Prostate gland (tissue), 2 donors: Measurements from ENCODE around the gene RSPH9. TPM values are rescaled to one million over a fixed set of nuclear protein-coding genes. Genes with fewer than 3 reads are reported as not detected.

Experiments
- DNase-seq: peaks from one replicate; pipeline ENCODE4 v3.0.0-alpha.2; 2019; ENCODE audit warnings: low spot score
- H3K27ac ChIP-seq, 2 donors: fragments of 200-600 bp; sonication (generic); 2 replicates each; pipeline ENCODE4 v1.5.1; 2017 to 2019
- H3K27me3 ChIP-seq: fragments of 200-600 bp; sonication (generic); replicated peaks from 2 replicates; pipeline ENCODE4 v1.5.1; 2019; ENCODE audit not compliant: insufficient read depth
- H3K36me3 ChIP-seq, 2 donors: fragments of 200-600 bp; sonication (generic); 1 replicate in 1 of 2; 2 replicates in 1 of 2; pipeline versions ENCODE4 v1.5.1 to v1.8.1; 2017 to 2019
- H3K4me1 ChIP-seq: fragments of 200-600 bp; sonication (generic); replicated peaks from 2 replicates; pipeline ENCODE4 v1.5.1; 2019
- H3K4me3 ChIP-seq, 2 donors: fragments of 200-600 bp; sonication (generic); 2 replicates each; pipeline ENCODE4 v1.5.1; 2017 to 2019
- H3K9me3 ChIP-seq: fragments of 200-600 bp; sonication (generic); 2 replicates; pipeline ENCODE4 v1.5.1; 2017
- POLR2A ChIP-seq: fragments of 450-650 bp; IDR thresholded peaks from one replicate; pipeline ENCODE4 v1.6.1; 2016; ENCODE audit warnings: antibody characterized with exemption, mild to moderate bottlenecking
- POLR2AphosphoS5 ChIP-seq: sonication (generic); formaldehyde crosslinking; IDR thresholded peaks from one replicate; pipeline ENCODE4 v1.6.1; 2017; ENCODE audit warnings: antibody characterized with exemption
- WGBS: methylation state at CpG from one replicate; pipeline ENCODE4 v1.1.5; 2018; 5-methylcytosine and 5-hydroxymethylcytosine counted together
- intact Hi-C: fragments of 100-400 bp; cut with DNase I; formaldehyde crosslinking; loops from one replicate; pipeline ENCODE4 v1.14.2; 2022
- total RNA-seq, 2 donors: library from RNA; depleted of rRNA; stranded (reverse); fragments of >200 nt; gene quantifications; one replicate each; pipeline ENCODE4 v1.1.0, GENCODE V29; 2016
- TF ChIP-seq, protein P1 (sequence below), 4 experiments: fragments of 200-600 bp in 2 of 4; fragments of 450-650 bp in 2 of 4; sonication (generic) in 2 of 4; IDR thresholded peaks; 1 replicate in 3 of 4; 2 replicates in 1 of 4; pipeline ENCODE4 v1.5.1; 2016 to 2019; ENCODE audit warnings: antibody characterized with exemption in 4 of 4, mild to moderate bottlenecking in 2 of 4, moderate library complexity in 2 of 4

Gene RSPH9
- total RNA-seq, 2 donors from 2014 or later: 0.23 to 1.9 TPM

DNA sequence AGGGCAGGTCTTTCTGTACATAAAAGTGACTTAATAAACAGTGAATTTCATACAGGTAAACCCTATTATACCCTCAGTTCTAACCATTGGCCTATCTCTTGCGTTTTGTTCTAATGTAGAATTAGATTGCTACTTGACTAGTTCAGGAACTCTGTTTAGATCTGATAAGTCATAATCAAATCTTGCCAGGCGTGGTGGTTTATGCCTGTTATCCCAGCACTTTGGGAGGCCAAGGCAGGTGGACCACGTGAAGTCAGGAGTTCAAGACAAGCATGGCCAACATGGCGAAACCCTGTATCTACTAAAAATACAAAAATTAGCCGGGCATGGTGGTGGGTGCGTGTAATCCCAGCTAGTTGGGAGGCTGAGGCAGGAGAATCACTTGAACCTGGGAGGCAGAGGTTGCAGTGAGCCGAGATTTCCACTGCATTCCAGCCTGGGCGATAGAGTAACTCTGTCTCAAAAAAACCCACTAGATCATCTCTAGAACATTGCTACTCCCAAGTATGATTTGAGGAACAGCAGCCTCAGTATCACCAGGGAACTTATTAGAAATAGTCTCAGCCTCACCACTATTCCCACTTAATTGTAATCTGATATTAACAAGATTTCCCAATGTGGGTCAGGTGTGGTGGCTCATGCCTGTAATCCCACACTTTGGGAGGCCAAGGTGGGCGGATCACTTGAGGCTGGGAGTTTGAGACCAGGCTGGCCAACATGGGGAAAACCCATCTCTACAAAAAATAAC, 27.9 kb upstream of the RSPH9 start:
- no peak for DNase-seq
- peaks cover 0 to 17% of the 10 kb centered on the region in 2 donors for H3K36me3 ChIP-seq
- H3K27ac ChIP-seq: no peak overlapping the region
- no peaks in the 10 kb centered on the region for H3K9me3 ChIP-seq
- intact Hi-C loops: no loop called here
- 89% methylated on average over 9 of the region's 9 CpGs for WGBS
- TF ChIP-seq POLR2A: no peak
- TF ChIP-seq POLR2AphosphoS5: no peak
- TF ChIP-seq, protein P1, sequence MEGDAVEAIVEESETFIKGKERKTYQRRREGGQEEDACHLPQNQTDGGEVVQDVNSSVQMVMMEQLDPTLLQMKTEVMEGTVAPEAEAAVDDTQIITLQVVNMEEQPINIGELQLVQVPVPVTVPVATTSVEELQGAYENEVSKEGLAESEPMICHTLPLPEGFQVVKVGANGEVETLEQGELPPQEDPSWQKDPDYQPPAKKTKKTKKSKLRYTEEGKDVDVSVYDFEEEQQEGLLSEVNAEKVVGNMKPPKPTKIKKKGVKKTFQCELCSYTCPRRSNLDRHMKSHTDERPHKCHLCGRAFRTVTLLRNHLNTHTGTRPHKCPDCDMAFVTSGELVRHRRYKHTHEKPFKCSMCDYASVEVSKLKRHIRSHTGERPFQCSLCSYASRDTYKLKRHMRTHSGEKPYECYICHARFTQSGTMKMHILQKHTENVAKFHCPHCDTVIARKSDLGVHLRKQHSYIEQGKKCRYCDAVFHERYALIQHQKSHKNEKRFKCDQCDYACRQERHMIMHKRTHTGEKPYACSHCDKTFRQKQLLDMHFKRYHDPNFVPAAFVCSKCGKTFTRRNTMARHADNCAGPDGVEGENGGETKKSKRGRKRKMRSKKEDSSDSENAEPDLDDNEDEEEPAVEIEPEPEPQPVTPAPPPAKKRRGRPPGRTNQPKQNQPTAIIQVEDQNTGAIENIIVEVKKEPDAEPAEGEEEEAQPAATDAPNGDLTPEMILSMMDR (IDR thresholded peaks at IDR 0.05): no peak
- H3K4me1 ChIP-seq: no peaks in the 10 kb centered on the region
- H3K4me3 ChIP-seq: no peak overlapping the region
- H3K27me3 ChIP-seq: no peaks in the 10 kb centered on the region

DNA sequence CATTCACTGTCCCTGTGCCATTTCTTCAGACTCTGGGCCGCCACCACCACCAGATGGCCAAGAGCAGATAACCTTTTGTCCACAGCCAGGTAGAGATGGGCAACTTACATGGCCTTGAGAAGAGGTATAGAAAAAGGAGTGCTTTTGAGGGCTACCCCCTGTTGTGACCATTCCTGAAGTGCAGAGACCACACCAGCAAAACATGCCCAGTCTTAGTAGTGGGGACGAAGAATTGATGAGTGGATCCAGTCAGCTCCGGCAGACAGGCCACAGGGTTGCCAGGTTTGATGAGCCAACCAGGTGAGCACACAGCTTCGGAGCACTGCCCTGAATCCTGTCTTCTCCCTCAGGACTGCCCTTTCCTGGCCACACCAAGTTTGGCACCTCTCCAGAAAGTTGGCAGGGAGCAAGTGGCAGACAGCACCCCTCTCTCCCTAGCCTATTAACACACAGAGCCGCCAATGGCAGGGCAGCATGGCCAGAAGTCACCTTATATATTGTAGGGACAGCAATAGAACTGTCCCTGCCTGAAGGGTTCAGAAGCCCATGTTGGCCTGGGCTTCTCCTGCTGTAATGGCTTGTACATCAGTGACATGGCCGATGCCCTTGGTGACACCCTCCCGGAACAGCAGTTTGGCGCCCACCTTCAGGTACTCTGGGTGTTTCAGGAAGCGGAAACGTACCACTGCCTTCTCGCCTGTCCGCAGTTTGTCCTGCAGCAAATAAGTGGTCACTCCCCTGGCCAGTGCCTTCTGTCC, 23.6 kb upstream of the RSPH9 start:
- TF ChIP-seq POLR2A: no peak
- TF ChIP-seq POLR2AphosphoS5: no peak
- TF ChIP-seq, protein P1 (IDR thresholded peaks at IDR 0.05): no peak
- Histone ChIP-seq H3K36me3 (peaks cover 7 to 12% of the 10 kb centered on the region in 2 donors), H3K9me3 (no peaks in the 10 kb centered on the region), H3K27ac (no peak overlapping the region), H3K4me3 (no peak overlapping the region), H3K4me1 (no peaks in the 10 kb centered on the region), H3K27me3 (no peaks in the 10 kb centered on the region)
- intact Hi-C loops: no loop called here
- WGBS: 93% methylated on average over 12 of the region's 12 CpGs
- DNase-seq: no peak

DNA sequence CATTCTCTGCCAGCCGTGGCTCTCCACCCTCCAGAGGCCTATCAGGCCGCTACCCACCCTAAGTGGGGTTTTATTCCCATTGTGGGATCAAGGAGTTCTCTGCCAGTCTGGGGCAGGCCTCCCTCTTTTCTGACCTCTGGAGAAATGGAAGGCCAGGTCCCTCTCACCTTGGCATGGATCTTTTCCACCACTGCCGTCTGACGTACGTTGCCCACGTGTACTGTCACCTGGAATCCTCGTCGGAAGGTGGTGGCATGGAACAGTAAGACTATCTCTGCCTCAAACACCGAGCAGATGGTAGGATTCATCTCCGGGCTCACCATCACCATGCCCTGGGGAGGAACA, 23.0 kb upstream of the RSPH9 start:
- WGBS: 96% methylated on average over 10 of the region's 10 CpGs
- TF ChIP-seq POLR2A: no peak
- TF ChIP-seq POLR2AphosphoS5: no peak
- TF ChIP-seq, protein P1 (IDR thresholded peaks at IDR 0.05): no peak
- no peak for DNase-seq
- intact Hi-C loops: no loop called here
- Histone ChIP-seq H3K4me3 (no peak overlapping the region), H3K4me1 (no peaks in the 10 kb centered on the region), H3K36me3 (peaks cover 7 to 12% of the 10 kb centered on the region in 2 donors), H3K9me3 (no peaks in the 10 kb centered on the region), H3K27me3 (no peaks in the 10 kb centered on the region), H3K27ac (no peak overlapping the region)

DNA sequence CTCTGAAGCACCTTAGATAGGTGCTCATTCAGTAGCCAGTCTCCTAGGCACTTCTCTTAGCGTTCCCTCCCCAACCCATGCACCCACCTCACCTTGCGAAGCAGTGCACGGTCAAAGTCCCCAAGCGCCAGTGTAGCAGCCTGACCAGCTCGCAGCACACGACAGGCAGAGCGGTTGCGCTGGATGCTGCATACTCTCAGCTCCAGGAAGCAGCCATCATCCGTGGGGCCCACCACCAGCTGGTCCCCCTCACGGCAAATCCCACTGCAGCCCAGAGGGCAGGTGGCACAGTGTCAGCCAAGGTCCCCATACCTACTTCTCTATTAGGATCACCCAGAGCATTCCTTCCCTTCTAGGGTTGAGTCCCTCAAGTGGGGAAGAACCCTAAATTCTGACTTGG, 22.3 kb upstream of the RSPH9 start:
- peaks cover 7 to 12% of the 10 kb centered on the region in 2 donors for H3K36me3 ChIP-seq
- no peak for DNase-seq
- peaks cover 5% of the 10 kb centered on the region for H3K4me1 ChIP-seq
- no peak overlapping the region for H3K4me3 ChIP-seq
- no peaks in the 10 kb centered on the region for H3K27me3 ChIP-seq
- 92% methylated on average over 10 of the region's 10 CpGs for WGBS
- H3K9me3 ChIP-seq: no peaks in the 10 kb centered on the region
- intact Hi-C loops: no loop called here
- H3K27ac ChIP-seq: no peak overlapping the region
- TF ChIP-seq POLR2AphosphoS5 (no peak), POLR2A (no peak)
- TF ChIP-seq, protein P1 (IDR thresholded peaks at IDR 0.05): no peak
